LHCN-M2 (cell line): Measurements from ENCODE around the gene TSTD1. TPM values are rescaled to one million over a fixed set of nuclear protein-coding genes. Genes with fewer than 3 reads are reported as not detected.
"Not testable (repeated sequence)": the region's sequence is repeated elsewhere in the genome, so short reads cannot be mapped to it uniquely, and the experiment has no call there.

Experiments
- DNase-seq: peaks from one replicate; pipeline ENCODE4 v3.0.0-alpha.2; 2012; ENCODE audit warnings: low read depth
- total RNA-seq: library from RNA; depleted of rRNA; stranded (reverse); fragments of >200 nt; gene quantifications from 2 replicates; pipeline ENCODE4 v1.2.3, GENCODE V29; 2014; rRNA removed

TSTD1 gene
- total RNA-seq, 1 experiment from 2014 or later: 27.3 TPM

GRCh38 chr1:161009602-161010211 is 29.1 kb downstream of the TSTD1 start:
- DNase-seq: no peak

GRCh38 chr1:161008869-161009510 is 29.8 kb downstream of the TSTD1 start:
- DNase-seq: no peak

- no peak for DNase-seq
Observed at GRCh38 chr1:161007369-161007768, 31.4 kb downstream of the TSTD1 start.

GRCh38 chr1:161006563-161006962 is 32.2 kb downstream of the TSTD1 start:
- no peak for DNase-seq

- DNase-seq: no peak
Observed at GRCh38 chr1:161001525-161001924, 37.2 kb downstream of the TSTD1 start.

GRCh38 chr1:161000736-161001480 is 37.9 kb downstream of the TSTD1 start:
- no peak for DNase-seq

GRCh38 chr1:160999376-160999775 is 39.4 kb downstream of the TSTD1 start:
- DNase-seq: no peak

GRCh38 chr1:160997323-160998038 is 41.3 kb downstream of the TSTD1 start:
- DNase-seq: peak; percentile 57

- DNase-seq: peak; percentile 67
Observed at GRCh38 chr1:160996178-160996577, 42.6 kb downstream of the TSTD1 start.

GRCh38 chr1:160993544-160994193 is 45.1 kb downstream of the TSTD1 start:
- DNase-seq: peak; percentile 72

GRCh38 chr1:160992036-160992435 is 46.7 kb downstream of the TSTD1 start:
- not testable (repeated sequence) for DNase-seq

Other genes with a start within 250 kb of the TSTD1 start
- not detected in 2 replicates for gene LY9, start 242.8 kb downstream of the TSTD1 start, total RNA-seq
- not detected in 2 replicates for gene CD244, start 176.1 kb downstream of the TSTD1 start, total RNA-seq
- not detected in 2 replicates for gene ITLN1, start 153.8 kb downstream of the TSTD1 start, total RNA-seq
- not detected in 2 replicates for gene ITLN2, start 84.2 kb downstream of the TSTD1 start, total RNA-seq
- gene F11R, start 17.8 kb downstream of the TSTD1 start, total RNA-seq: 1.4 and 2.6 TPM in 2 replicates
- 76.0 and 83.2 TPM in 2 replicates for gene USF1, start 7.0 kb upstream of the TSTD1 start, total RNA-seq
- not detected in 2 replicates for gene ARHGAP30, start 30.9 kb upstream of the TSTD1 start, total RNA-seq
- gene NECTIN4, start 50.6 kb upstream of the TSTD1 start, total RNA-seq: 0.26 TPM in 1 of 2 replicates, not detected in the other
- gene KLHDC9, start 59.4 kb upstream of the TSTD1 start, total RNA-seq: 0.29 and 0.71 TPM in 2 replicates
- 58.6 and 87.5 TPM in 2 replicates for gene PFDN2, start 79.1 kb upstream of the TSTD1 start, total RNA-seq
- gene NIT1, start 79.1 kb upstream of the TSTD1 start, total RNA-seq: 25.6 and 28.4 TPM in 2 replicates
- 27.7 and 29.6 TPM in 2 replicates for gene DEDD, start 93.7 kb upstream of the TSTD1 start, total RNA-seq
- gene UFC1, start 115.0 kb upstream of the TSTD1 start, total RNA-seq: 50.0 and 90.6 TPM in 2 replicates
- 9.1 and 15.3 TPM in 2 replicates for gene USP21, start 120.5 kb upstream of the TSTD1 start, total RNA-seq
- 15.3 and 17.8 TPM in 2 replicates for gene PPOX, start 127.5 kb upstream of the TSTD1 start, total RNA-seq
- 40.4 and 42.6 TPM in 2 replicates for gene B4GALT3, start 138.5 kb upstream of the TSTD1 start, total RNA-seq
- gene ADAMTS4, start 160.1 kb upstream of the TSTD1 start, total RNA-seq: 5.0 and 5.4 TPM in 2 replicates
- gene NDUFS2, start 163.4 kb upstream of the TSTD1 start, total RNA-seq: 115 and 133 TPM in 2 replicates
- 0.86 and 1.2 TPM in 2 replicates for gene FCER1G, start 176.3 kb upstream of the TSTD1 start, total RNA-seq
- not detected in 2 replicates for gene APOA2, start 184.7 kb upstream of the TSTD1 start, total RNA-seq
- 9.8 and 12.6 TPM in 2 replicates for gene TOMM40L, start 187.1 kb upstream of the TSTD1 start, total RNA-seq
- gene NR1I3, start 199.2 kb upstream of the TSTD1 start, total RNA-seq: not detected in 2 replicates
- 0.17 TPM in 1 of 2 replicates, not detected in the other for gene PCP4L1, start 219.8 kb upstream of the TSTD1 start, total RNA-seq